PC-3 (cell line): Measurements from ENCODE around the gene MEX3B.

Experiments
- EZH2 ChIP-seq: fragments of 300-600 bp; sonication (generic); IDR thresholded peaks from one replicate; pipeline ENCODE4 v1.6.1; 2017; ENCODE audit warnings: antibody characterized with exemption, mild to moderate bottlenecking, low read length; ENCODE audit not compliant: unreplicated experiment
- TF ChIP-seq, protein P1 (sequence below): fragments of 300-600 bp; sonication (generic); conservative IDR thresholded peaks from 2 replicates; pipeline ENCODE4 v1.5.1; 2017; ENCODE audit warnings: antibody characterized with exemption, low read depth, mild to moderate bottlenecking, low read length

DNA sequence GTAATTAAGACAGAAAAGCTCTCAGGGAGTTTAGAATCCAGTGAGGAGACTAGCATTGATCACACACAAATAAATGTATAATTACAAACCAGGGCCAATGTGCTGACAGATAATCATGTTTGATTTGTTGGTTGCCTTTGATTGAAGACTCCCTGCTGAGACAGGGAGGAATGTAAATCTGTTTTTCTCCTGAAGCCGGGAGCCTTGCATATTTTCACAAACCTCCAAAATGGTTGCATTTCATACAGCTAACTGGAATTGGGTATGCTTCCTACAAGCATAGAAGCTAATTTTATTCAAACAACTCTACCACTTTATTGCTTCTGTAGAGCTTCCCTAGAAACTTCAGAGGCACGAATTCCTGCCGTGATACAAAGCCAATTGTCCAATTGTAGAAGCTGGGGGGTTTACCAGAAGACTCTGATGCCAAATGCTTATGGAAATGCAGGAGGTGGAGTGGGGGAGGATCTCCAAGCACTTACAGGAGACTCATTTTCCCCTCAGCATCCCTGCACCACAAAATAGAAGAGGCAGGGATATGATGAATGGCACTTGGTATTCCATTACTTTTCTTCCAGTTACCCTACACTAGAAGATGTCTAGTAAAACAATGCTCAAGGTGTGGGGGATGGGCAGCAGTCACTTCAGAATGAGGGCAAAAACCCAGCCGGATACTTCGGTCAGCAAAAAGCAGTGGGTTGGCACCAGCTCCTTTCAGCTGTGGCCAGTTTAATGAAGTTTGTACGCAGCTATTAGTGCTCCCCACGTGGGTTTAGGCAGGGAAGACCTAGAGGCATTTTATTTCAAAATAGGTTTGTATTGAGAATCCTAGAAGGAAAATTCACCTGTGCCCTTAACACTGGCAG, 11.4 kb upstream of the MEX3B start:
- TF ChIP-seq, protein P1, sequence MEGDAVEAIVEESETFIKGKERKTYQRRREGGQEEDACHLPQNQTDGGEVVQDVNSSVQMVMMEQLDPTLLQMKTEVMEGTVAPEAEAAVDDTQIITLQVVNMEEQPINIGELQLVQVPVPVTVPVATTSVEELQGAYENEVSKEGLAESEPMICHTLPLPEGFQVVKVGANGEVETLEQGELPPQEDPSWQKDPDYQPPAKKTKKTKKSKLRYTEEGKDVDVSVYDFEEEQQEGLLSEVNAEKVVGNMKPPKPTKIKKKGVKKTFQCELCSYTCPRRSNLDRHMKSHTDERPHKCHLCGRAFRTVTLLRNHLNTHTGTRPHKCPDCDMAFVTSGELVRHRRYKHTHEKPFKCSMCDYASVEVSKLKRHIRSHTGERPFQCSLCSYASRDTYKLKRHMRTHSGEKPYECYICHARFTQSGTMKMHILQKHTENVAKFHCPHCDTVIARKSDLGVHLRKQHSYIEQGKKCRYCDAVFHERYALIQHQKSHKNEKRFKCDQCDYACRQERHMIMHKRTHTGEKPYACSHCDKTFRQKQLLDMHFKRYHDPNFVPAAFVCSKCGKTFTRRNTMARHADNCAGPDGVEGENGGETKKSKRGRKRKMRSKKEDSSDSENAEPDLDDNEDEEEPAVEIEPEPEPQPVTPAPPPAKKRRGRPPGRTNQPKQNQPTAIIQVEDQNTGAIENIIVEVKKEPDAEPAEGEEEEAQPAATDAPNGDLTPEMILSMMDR = no peak
- no peak for TF ChIP-seq EZH2
